PC-3 (cell line): Measurements from ENCODE around the gene HHIPL1.

Experiments
- EZH2 ChIP-seq: fragments of 300-600 bp; sonication (generic); IDR thresholded peaks from one replicate; pipeline ENCODE4 v1.6.1; 2017; ENCODE audit warnings: antibody characterized with exemption, mild to moderate bottlenecking, low read length; ENCODE audit not compliant: unreplicated experiment
- TF ChIP-seq, protein P1 (sequence below): fragments of 300-600 bp; sonication (generic); conservative IDR thresholded peaks from 2 replicates; pipeline ENCODE4 v1.5.1; 2017; ENCODE audit warnings: antibody characterized with exemption, low read depth, mild to moderate bottlenecking, low read length

DNA sequence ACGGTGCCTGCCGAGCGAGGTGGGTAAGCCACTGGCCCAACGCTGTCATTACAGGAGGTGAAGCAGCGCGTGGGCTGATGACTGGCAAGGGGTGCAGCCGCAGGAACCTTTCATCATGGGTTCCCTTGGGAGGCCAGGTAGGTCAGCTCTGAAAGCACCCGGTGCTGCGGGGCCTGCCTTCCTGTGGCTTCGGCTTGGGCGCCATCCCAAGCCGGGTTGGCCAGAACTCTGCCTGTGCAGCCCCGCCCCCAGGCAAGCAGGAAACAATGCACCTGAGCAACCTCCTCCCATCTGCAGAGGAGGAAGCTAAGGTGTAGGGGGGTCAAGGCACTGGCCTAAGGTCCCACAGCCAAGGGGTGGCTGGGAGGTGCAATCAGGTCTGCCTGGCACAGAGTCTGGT lies 20.0 kb upstream of the HHIPL1 start:
- TF ChIP-seq, protein P1, sequence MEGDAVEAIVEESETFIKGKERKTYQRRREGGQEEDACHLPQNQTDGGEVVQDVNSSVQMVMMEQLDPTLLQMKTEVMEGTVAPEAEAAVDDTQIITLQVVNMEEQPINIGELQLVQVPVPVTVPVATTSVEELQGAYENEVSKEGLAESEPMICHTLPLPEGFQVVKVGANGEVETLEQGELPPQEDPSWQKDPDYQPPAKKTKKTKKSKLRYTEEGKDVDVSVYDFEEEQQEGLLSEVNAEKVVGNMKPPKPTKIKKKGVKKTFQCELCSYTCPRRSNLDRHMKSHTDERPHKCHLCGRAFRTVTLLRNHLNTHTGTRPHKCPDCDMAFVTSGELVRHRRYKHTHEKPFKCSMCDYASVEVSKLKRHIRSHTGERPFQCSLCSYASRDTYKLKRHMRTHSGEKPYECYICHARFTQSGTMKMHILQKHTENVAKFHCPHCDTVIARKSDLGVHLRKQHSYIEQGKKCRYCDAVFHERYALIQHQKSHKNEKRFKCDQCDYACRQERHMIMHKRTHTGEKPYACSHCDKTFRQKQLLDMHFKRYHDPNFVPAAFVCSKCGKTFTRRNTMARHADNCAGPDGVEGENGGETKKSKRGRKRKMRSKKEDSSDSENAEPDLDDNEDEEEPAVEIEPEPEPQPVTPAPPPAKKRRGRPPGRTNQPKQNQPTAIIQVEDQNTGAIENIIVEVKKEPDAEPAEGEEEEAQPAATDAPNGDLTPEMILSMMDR = no peak
- no peak for TF ChIP-seq EZH2
